Nucleus accumbens (tissue), 56 donors: ENCODE results near the gene COMT.

Experiments used
- DNase-seq, 56 donors: peaks; one replicate each; lab custom pipeline; 2025; lab: John Stamatoyannopoulos, UW

The COMT gene

GRCh38 chr22:19990609-19991394 lies 49.2 kb downstream of the COMT start:
- no peak for DNase-seq

GRCh38 chr22:19991395-19991644 lies 49.7 kb downstream of the COMT start:
- no peak for DNase-seq

- DNase-seq, result peak in 23 of 56 donors; percentile 17 to 64 (median 36)
These were observed 50.3 kb downstream of the COMT start for GRCh38 chr22:19991645-19992451.

GRCh38 chr22:19992481-19992911 lies 50.9 kb downstream of the COMT start:
- no peak for DNase-seq

- no peak for DNase-seq
These were observed 51.4 kb downstream of the COMT start for GRCh38 chr22:19992921-19993355.

- DNase-seq, result no peak
These were observed 52.4 kb downstream of the COMT start for GRCh38 chr22:19993926-19994325.

- DNase-seq, result no peak
These were observed 53.5 kb downstream of the COMT start for GRCh38 chr22:19994851-19995610.

- DNase-seq, result no peak
These were observed 54.2 kb downstream of the COMT start for GRCh38 chr22:19995611-19996339.

GRCh38 chr22:19996694-19997384 lies 55.3 kb downstream of the COMT start:
- no peak for DNase-seq

GRCh38 chr22:19997561-19998231 lies 56.1 kb downstream of the COMT start:
- DNase-seq, result no peak

- no peak for DNase-seq
These were observed 56.8 kb downstream of the COMT start for GRCh38 chr22:19998232-19998951.

GRCh38 chr22:19998991-19999820 lies 57.6 kb downstream of the COMT start:
- no peak for DNase-seq

- DNase-seq, result peak in 30 of 56 donors; percentile 12 to 77 (median 44)
These were observed 58.9 kb downstream of the COMT start for GRCh38 chr22:20000246-20001081.

- DNase-seq, result no peak
These were observed 59.6 kb downstream of the COMT start for GRCh38 chr22:20001082-20001638.

GRCh38 chr22:20002128-20002527 lies 60.6 kb downstream of the COMT start:
- no peak for DNase-seq

- DNase-seq, result no peak
These were observed 61.1 kb downstream of the COMT start for GRCh38 chr22:20002636-20003035.
